ENCODE results near the gene CCDC192. TPM values are rescaled to one million over a fixed set of nuclear protein-coding genes. Genes with fewer than 3 reads are reported as not detected.

The CCDC192 gene
- polyA plus RNA-seq, 3 donors: not detected

DNA sequence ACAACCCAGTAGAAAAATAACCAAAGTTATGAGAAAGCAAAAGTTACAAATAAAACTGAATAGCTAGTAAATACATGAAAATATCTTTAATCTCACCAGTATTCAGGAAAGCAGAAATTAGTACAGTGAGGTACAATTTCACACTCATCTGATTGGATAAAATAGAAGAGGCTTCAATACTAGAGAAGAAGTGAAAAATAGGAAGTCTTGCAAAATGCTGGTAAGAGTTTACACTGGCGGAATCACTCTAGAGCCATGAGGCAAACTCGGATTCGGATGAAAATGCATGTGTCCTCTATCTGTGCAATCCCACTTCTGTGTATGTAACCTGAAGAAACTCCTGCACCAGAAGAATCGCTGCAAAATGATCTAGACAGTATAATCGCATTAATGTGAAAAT, 128.9 kb downstream of the CCDC192 start:
- Histone ChIP-seq H3K36me3 (replicated peaks in 1 of 2; ENCODE audit: control insufficient read depth in 1 of 2, insufficient read depth in 2 of 2, low read length in 2 of 2) (no peaks in the 10 kb centered on the region), H2AFZ (ENCODE audit: insufficient read depth, low read depth, low read length, poor library complexity, severe bottlenecking) (no peak overlapping the region), H3K9me3 (replicated peaks in 1 of 2; ENCODE audit: control insufficient read depth in 1 of 2, insufficient read depth in 1 of 2, low read length in 2 of 2) (peaks cover 0 to 4% of the 10 kb centered on the region in 2 donors), H3K27ac (ENCODE audit: low read depth in 1 of 2, low read length in 2 of 2) (no peak overlapping the region), H3K4me1 (ENCODE audit: control insufficient read depth in 1 of 2, insufficient read depth in 2 of 2, low read length in 2 of 2) (no peaks in the 10 kb centered on the region), H3K27me3 (ENCODE audit: control insufficient read depth in 2 of 2, insufficient read depth in 2 of 2, low read length in 2 of 2) (no peaks in the 10 kb centered on the region), H3K4me2 (replicated peaks; ENCODE audit: extremely low read depth, low read length, poor library complexity, severe bottlenecking) (no peak overlapping the region), H3K9ac (ENCODE audit: insufficient read depth, low read length, poor library complexity, severe bottlenecking) (no peak overlapping the region), H3K79me2 (ENCODE audit: insufficient read depth, low read length) (no peaks in the 10 kb centered on the region), H3K4me3 (replicated peaks in 1 of 3; ENCODE audit: low read depth in 2 of 3, low read length in 3 of 3) (no peak overlapping the region), H4K20me1 (ENCODE audit: insufficient read depth, low read length) (no peaks in the 10 kb centered on the region)
- peak in 1 of 3 donors; percentile 7 for DNase-seq
- peaks cover 9% of the 10 kb centered on the region for H3K4me1 Mint-ChIP-seq
- intact Hi-C loops (cut with micrococcal nuclease): no loop called here
- H3K4me3 Mint-ChIP-seq: no peak overlapping the region
- TF ChIP-seq CTCF (IDR thresholded peaks at IDR 0.05): no peak
- no peak overlapping the region for H3K27ac Mint-ChIP-seq
- 50% methylated on average over 2 of the region's 5 CpGs for WGBS (ENCODE audit: insufficient coverage)
- H3K27me3 Mint-ChIP-seq (ENCODE audit: low read depth in 3 of 3): peaks cover 0 to 1% (median 1%) of the 10 kb centered on the region in 3 donors
- peaks cover 0 to 5% (median 4%) of the 10 kb centered on the region in 7 donors for H3K9me3 Mint-ChIP-seq
- no peaks in the 10 kb centered on the region for H3K36me3 Mint-ChIP-seq

- Mint-ChIP-seq H3K4me3 (no peak overlapping the region), H3K9me3 (peaks cover 0 to 5% (median 4%) of the 10 kb centered on the region in 7 donors), H3K27me3 (ENCODE audit: low read depth in 3 of 3) (no peaks in the 10 kb centered on the region), H3K36me3 (no peaks in the 10 kb centered on the region), H3K4me1 (peaks cover 17% of the 10 kb centered on the region), H3K27ac (peak overlapping the region in 1 of 7 donors; percentile 51)
- Histone ChIP-seq H3K36me3 (replicated peaks in 1 of 2; ENCODE audit: control insufficient read depth in 1 of 2, insufficient read depth in 2 of 2, low read length in 2 of 2) (no peaks in the 10 kb centered on the region), H3K27me3 (ENCODE audit: control insufficient read depth in 2 of 2, insufficient read depth in 2 of 2, low read length in 2 of 2) (no peaks in the 10 kb centered on the region), H3K4me3 (replicated peaks in 1 of 3; ENCODE audit: low read depth in 2 of 3, low read length in 3 of 3) (no peak overlapping the region), H3K4me1 (ENCODE audit: control insufficient read depth in 1 of 2, insufficient read depth in 2 of 2, low read length in 2 of 2) (peaks cover 6 to 7% of the 10 kb centered on the region in 2 donors), H3K27ac (ENCODE audit: low read depth in 1 of 2, low read length in 2 of 2) (no peak overlapping the region), H3K79me2 (ENCODE audit: insufficient read depth, low read length) (no peaks in the 10 kb centered on the region), H3K9ac (ENCODE audit: insufficient read depth, low read length, poor library complexity, severe bottlenecking) (no peak overlapping the region), H4K20me1 (ENCODE audit: insufficient read depth, low read length) (no peaks in the 10 kb centered on the region), H2AFZ (ENCODE audit: insufficient read depth, low read depth, low read length, poor library complexity, severe bottlenecking) (no peak overlapping the region), H3K9me3 (replicated peaks in 1 of 2; ENCODE audit: control insufficient read depth in 1 of 2, insufficient read depth in 1 of 2, low read length in 2 of 2) (peaks cover 0 to 4% of the 10 kb centered on the region in 2 donors), H3K4me2 (replicated peaks; ENCODE audit: extremely low read depth, low read length, poor library complexity, severe bottlenecking) (no peak overlapping the region)
- intact Hi-C loops (cut with micrococcal nuclease): no loop called here
- no peak for TF ChIP-seq CTCF (IDR thresholded peaks at IDR 0.05)
- DNase-seq: no peak
- WGBS (ENCODE audit: insufficient coverage): no CpG with 5 or more reads among the region's 2 CpGs
These were observed 130.9 kb downstream of the CCDC192 start for GRCh38 chr5:127834094-127834531.
